Measurements from ENCODE around the gene SLC4A1. TPM values are rescaled to one million over a fixed set of nuclear protein-coding genes. Genes with fewer than 3 reads are reported as not detected.
A peak's percentile ranks its signal among the peaks of the same experiment; 100 is the strongest.

SLC4A1 gene
- total and polyA plus RNA-seq, 12 donors, result 0.06 to 2.4 (median 0.52) TPM; not detected in 1

DNA sequence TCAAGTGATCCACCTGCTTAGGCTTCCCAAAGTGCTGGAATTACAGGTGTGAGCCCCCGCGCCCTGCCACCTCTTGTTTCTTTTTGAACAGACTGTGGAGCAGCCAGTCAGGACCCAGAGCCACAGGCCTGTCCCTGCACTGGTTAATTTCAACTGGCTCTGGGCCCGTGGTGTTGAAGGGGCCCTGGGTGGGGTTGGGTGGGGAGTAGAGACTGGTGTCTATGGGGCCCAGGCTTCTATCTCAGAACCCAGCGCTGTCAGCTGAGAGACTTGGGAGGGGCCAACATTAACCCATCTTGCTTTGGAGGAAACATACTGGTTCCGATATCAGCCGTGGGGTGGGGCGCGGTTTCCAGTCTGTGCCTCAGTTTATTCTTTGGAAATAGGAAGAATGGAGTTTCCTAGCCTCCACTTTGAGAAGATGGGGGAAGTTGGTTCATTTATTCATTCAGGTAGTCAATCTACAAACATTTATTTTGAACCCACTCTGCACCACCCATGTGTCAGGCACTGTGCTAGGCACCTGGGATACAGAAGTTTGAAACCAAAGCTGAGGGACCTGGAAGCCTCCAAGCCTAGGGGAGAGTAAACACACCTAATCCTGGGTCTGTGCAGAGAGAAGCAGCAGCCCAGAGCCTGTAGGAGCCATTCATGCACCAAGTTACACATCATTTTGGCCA is 15.5 kb upstream of the SLC4A1 start:
- 80 to 82% methylated on average over 8 of the region's 8 CpGs for whole genome bisulfite sequencing, 2 donors
- no peak for ATAC-seq

GRCh38 chr17:44282264-44282663 is 14.3 kb upstream of the SLC4A1 start:
- WGBS, 2 donors, result 73 to 80% methylated on average over 3 of the region's 3 CpGs
- Histone ChIP-seq H3K4me1 (peaks cover 5 to 23% (median 19%) of the 10 kb centered on the region in 9 donors), H3K27me3 (no peaks in the 10 kb centered on the region), H3K27ac (no peak overlapping the region), H3K4me3 (no peak overlapping the region), H3K9me3 (no peaks in the 10 kb centered on the region), H3K36me3 (no peaks in the 10 kb centered on the region)
- TF ChIP-seq CTCF (IDR thresholded peaks at IDR 0.05), result no peak
- ATAC-seq (no peak), DNase-seq (no peak)
- intact Hi-C loops (cut with DNase I), result loop anchor here in 2 of 10 donors (5.0 kb wide), 1 partner anchor 40 kb away; the partner anchor contains the start of gene SLC25A39 (in 2 of the 2)

More for the DNA sequence above, 15.5 kb upstream of the SLC4A1 start:
- Histone ChIP-seq H3K36me3 (no peaks in the 10 kb centered on the region), H3K27ac (no peak overlapping the region), H3K4me3 (no peak overlapping the region), H3K9me3 (no peaks in the 10 kb centered on the region), H3K4me1 (peaks cover 5 to 23% (median 19%) of the 10 kb centered on the region in 9 donors), H3K27me3 (no peaks in the 10 kb centered on the region)
- intact Hi-C loops (cut with DNase I), result loop anchor here in 2 of 10 donors (5.0 kb wide), 1 partner anchor 39 kb away; the partner anchor contains the start of gene SLC25A39 (in 2 of the 2)
- no peak for DNase-seq
- TF ChIP-seq CTCF (IDR thresholded peaks at IDR 0.05), result no peak

GRCh38 chr17:44281570-44281969 is 13.6 kb upstream of the SLC4A1 start:
- WGBS, 2 donors, result 96 to 97% methylated on average over 2 of the region's 2 CpGs
- no peak for TF ChIP-seq CTCF (IDR thresholded peaks at IDR 0.05)
- no peaks in the 10 kb centered on the region for H3K27me3 ChIP-seq
- DNase-seq (no peak), ATAC-seq (no peak)
- H3K4me3 ChIP-seq, result no peak overlapping the region
- peaks cover 5 to 23% (median 19%) of the 10 kb centered on the region in 9 donors for H3K4me1 ChIP-seq
- H3K9me3 ChIP-seq, result no peaks in the 10 kb centered on the region
- H3K36me3 ChIP-seq, result no peaks in the 10 kb centered on the region
- intact Hi-C loops (cut with DNase I), result loop anchor here in 2 of 10 donors (5.0 kb wide), 1 partner anchor 41 kb away; the partner anchor contains the start of gene SLC25A39 (in 2 of the 2)
- no peak overlapping the region for H3K27ac ChIP-seq

DNA sequence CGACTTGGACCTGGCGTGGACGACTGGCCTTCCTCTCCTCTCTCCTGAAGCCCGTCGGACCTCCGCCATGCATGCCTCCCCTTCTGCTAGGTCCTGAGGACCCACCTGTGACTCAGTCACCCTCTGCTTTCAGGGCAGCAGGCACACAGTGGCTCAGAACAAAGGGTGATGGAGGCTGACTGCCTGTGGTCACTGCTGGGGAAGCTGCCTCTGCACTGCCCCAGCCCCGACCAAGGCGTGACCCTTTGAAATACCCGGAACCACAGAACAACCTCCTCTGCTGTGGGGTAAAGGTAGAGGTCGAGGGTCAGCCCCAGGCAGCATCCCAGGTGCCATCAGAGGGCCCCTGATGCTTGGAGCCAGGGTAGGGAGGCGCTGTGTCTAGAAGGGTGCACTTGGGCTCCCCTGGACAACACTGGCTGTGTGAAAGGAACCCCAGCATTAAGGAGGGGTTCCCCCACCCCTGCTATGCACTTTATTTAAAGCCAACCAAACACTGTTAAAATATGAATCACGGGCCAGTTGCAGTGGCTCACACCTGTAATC is 12.5 kb upstream of the SLC4A1 start:
- no peak for TF ChIP-seq CTCF (IDR thresholded peaks at IDR 0.05)
- H3K36me3 ChIP-seq, result no peaks in the 10 kb centered on the region
- DNase-seq (no peak), ATAC-seq (peak in 2 of 8 donors; percentile 5 to 8)
- peaks cover 5 to 23% (median 19%) of the 10 kb centered on the region in 9 donors for H3K4me1 ChIP-seq
- no peaks in the 10 kb centered on the region for H3K9me3 ChIP-seq
- no peak overlapping the region for H3K4me3 ChIP-seq
- peak overlapping the region in 9 of 10 donors; percentile 62 to 91 (median 81) for H3K27ac ChIP-seq
- intact Hi-C loops (cut with DNase I), result loop anchor here in 2 of 10 donors (5.0 kb wide), 1 partner anchor 42 kb away; the partner anchor contains the start of gene SLC25A39 (in 2 of the 2)
- H3K27me3 ChIP-seq, result no peaks in the 10 kb centered on the region
- WGBS, 2 donors, result 76 to 84% methylated on average over 12 of the region's 12 CpGs

Data from heart right ventricle (tissue), 16 donors.